A549 (cell line): Measurements from ENCODE around the gene USH1G. TPM values are rescaled to one million over a fixed set of nuclear protein-coding genes. Genes with fewer than 3 reads are reported as not detected.
A peak's percentile ranks its signal among the peaks of the same experiment; 100 is the strongest.

Experiments
- ATAC-seq, 2 experiments: fragments of 200-7000 bp in 1 of 2; fragments of >200 bp in 1 of 2; cut with Nextera tagmentation in 1 of 2; cut with Tn5 transposase in 1 of 2; 3 replicates each; pipeline versions ENCODE4 v1.8.0 to v1.9.1; 2018 to 2020; ENCODE audit warnings: mild to moderate bottlenecking in 1 of 2, moderate library complexity in 1 of 2
- CTCF ChIA-PET: fragments of 300-600 bp; sonication (Branson Sonifier 250); formaldehyde crosslinking; extraction: SDS; loops from one replicate; lab custom pipeline; 2021; ENCODE audit warnings: antibody characterized with exemption, inconsistent platforms; lab: Yijun Ruan, JAX
- POLR2A ChIA-PET: fragments of 350-600 bp; formaldehyde crosslinking; extraction: SDS; loops from one replicate; lab custom pipeline; 2021; ENCODE audit warnings: antibody characterized with exemption, inconsistent platforms; lab: Yijun Ruan, JAX
- DNase-seq, 2 experiments: peaks; one replicate each; pipeline versions ENCODE4 v3.0.0 to v3.0.0-alpha.2; 2011 to 2016; ENCODE audit warnings: low read depth in 1 of 2, low spot score in 1 of 2
- FAIRE-seq: peaks from 2 replicates; lab custom pipeline; 2011; peaks lifted over from hg19 to GRCh38; lab: Jason Lieb, UNC
- H3K27ac ChIP-seq, 2 experiments: fragments of >200 bp; sonication (Bioruptor Twin); formaldehyde crosslinking; 3 replicates each; pipeline ENCODE4 v1.5.1; 2016 to 2017
- H3K4me1 ChIP-seq: fragments of >200 bp; sonication (Bioruptor Twin); formaldehyde crosslinking; 3 replicates; pipeline ENCODE4 v1.6.1; 2016
- H3K4me2 ChIP-seq: fragments of >200 bp; sonication (Bioruptor Twin); formaldehyde crosslinking; 3 replicates; pipeline ENCODE4 v1.6.1; 2016
- H3K4me3 ChIP-seq: fragments of >200 bp; sonication (Bioruptor Twin); formaldehyde crosslinking; 3 replicates; pipeline ENCODE4 v1.5.1; 2016
- H3K9me3 ChIP-seq: fragments of >200 bp; sonication (Bioruptor Twin); formaldehyde crosslinking; 3 replicates; pipeline ENCODE4 v1.6.1; 2016
- CBX2 ChIP-seq: fragments of 200-600 bp; sonication (generic); IDR thresholded peaks from 2 replicates; pipeline ENCODE4 v1.6.1; 2016; ENCODE audit warnings: low read depth, mild to moderate bottlenecking, borderline replicate concordance
- CBX8 ChIP-seq: fragments of 200-600 bp; sonication (generic); IDR thresholded peaks from 2 replicates; pipeline ENCODE4 v1.6.1; 2016
- CEBPB ChIP-seq, 2 experiments: fragments of >200 bp in 1 of 2; sonication (Bioruptor Twin) in 1 of 2; formaldehyde crosslinking in 1 of 2; IDR thresholded peaks; 2 replicates each; pipeline ENCODE4 v1.6.1; 2012 to 2016
- CHD4 ChIP-seq: fragments of 200-600 bp; sonication (generic); IDR thresholded peaks from 2 replicates; pipeline ENCODE4 v1.6.1; 2016; ENCODE audit warnings: antibody characterized with exemption, mild to moderate bottlenecking, borderline replicate concordance
- CTCF ChIP-seq: fragments of >200 bp; sonication (Bioruptor Twin); formaldehyde crosslinking; IDR thresholded peaks from 3 replicates; pipeline ENCODE4 v1.5.1; 2016
- EHMT2 ChIP-seq: fragments of 200-600 bp; sonication (generic); IDR thresholded peaks from 2 replicates; pipeline ENCODE4 v1.6.1; 2016; ENCODE audit warnings: antibody characterized with exemption, low read depth, mild to moderate bottlenecking, moderate library complexity
- ESRRA ChIP-seq: fragments of 150-350 bp; IDR thresholded peaks from 2 replicates; pipeline ENCODE4 v1.6.1; 2014; ENCODE audit warnings: mild to moderate bottlenecking, low read length, borderline replicate concordance
- GATA3 ChIP-seq: IDR thresholded peaks from 2 replicates; pipeline ENCODE4 v1.6.1; 2012; ENCODE audit warnings: borderline replicate concordance
- HDAC2 ChIP-seq: fragments of 200-600 bp; sonication (generic); IDR thresholded peaks from 2 replicates; pipeline ENCODE4 v1.6.1; 2016
- HES2 ChIP-seq: fragments of >200 bp; sonication (Bioruptor Twin); formaldehyde crosslinking; IDR thresholded peaks from 2 replicates; pipeline ENCODE4 v1.6.1; 2016
- HMGXB4 ChIP-seq: fragments of 250-450 bp; sonication (Bioruptor Pico); IDR thresholded peaks from 2 replicates; pipeline ENCODE4 v1.5.0; 2021; ENCODE audit warnings: mild to moderate bottlenecking, moderate library complexity, borderline replicate concordance
- HOXA7 ChIP-seq: fragments of 250-450 bp; sonication (Bioruptor Pico); IDR thresholded peaks from 2 replicates; pipeline ENCODE4 v1.5.0; 2020; ENCODE audit warnings: mild to moderate bottlenecking, moderate library complexity
- HOXB13 ChIP-seq: fragments of 250-450 bp; sonication (Bioruptor Pico); IDR thresholded peaks from 2 replicates; pipeline ENCODE4 v1.5.0; 2020; ENCODE audit warnings: low read depth, mild to moderate bottlenecking, moderate library complexity
- HOXB5 ChIP-seq: fragments of 250-450 bp; sonication (Bioruptor Pico); IDR thresholded peaks from 2 replicates; pipeline ENCODE4 v1.5.0; 2020; ENCODE audit warnings: mild to moderate bottlenecking, moderate library complexity
- KDM1A ChIP-seq: fragments of 200-600 bp; sonication (generic); IDR thresholded peaks from 2 replicates; pipeline ENCODE4 v1.6.1; 2016; ENCODE audit warnings: low read depth, mild to moderate bottlenecking
- MAFK ChIP-seq: fragments of 450-650 bp; IDR thresholded peaks from 2 replicates; pipeline ENCODE4 v1.6.1; 2014; ENCODE audit not compliant: partially characterized antibody
- MAX ChIP-seq: IDR thresholded peaks from 2 replicates; pipeline ENCODE4 v1.6.1; 2012
- MAZ ChIP-seq: fragments of 150-350 bp; IDR thresholded peaks from 2 replicates; pipeline ENCODE4 v1.6.1; 2014; ENCODE audit warnings: antibody characterized with exemption, low read depth, low read length, borderline replicate concordance
- NFE2L2 ChIP-seq: fragments of 150-350 bp; conservative IDR thresholded peaks from 2 replicates; pipeline ENCODE4 v1.6.1; 2014; ENCODE audit warnings: low read length
- NPAS2 ChIP-seq: fragments of 250-450 bp; sonication (Bioruptor Pico); IDR thresholded peaks from 2 replicates; pipeline ENCODE4 v1.8.0; 2022; ENCODE audit warnings: mild to moderate bottlenecking, moderate library complexity, borderline replicate concordance
- NR3C1 ChIP-seq: fragments of >200 bp; sonication (Bioruptor Twin); formaldehyde crosslinking; IDR thresholded peaks from 3 replicates; pipeline ENCODE4 v1.6.1; 2017
- POLR2A ChIP-seq: IDR thresholded peaks from 2 replicates; pipeline ENCODE4 v1.6.1; 2012; ENCODE audit warnings: mild to moderate bottlenecking, low read length
- POLR2AphosphoS2 ChIP-seq: conservative IDR thresholded peaks from 2 replicates; pipeline ENCODE4 v1.6.1; 2012; ENCODE audit warnings: low read length, improper control_type of control experiment, inconsistent platforms
- RAD21 ChIP-seq, 2 experiments: fragments of >200 bp in 1 of 2; sonication (Bioruptor Twin) in 1 of 2; formaldehyde crosslinking in 1 of 2; IDR thresholded peaks in 1 of 2; conservative IDR thresholded peaks in 1 of 2; 2 replicates in 1 of 2; 3 replicates in 1 of 2; pipeline ENCODE4 v1.6.1; 2012 to 2018; ENCODE audit warnings: inconsistent platforms in 1 of 2
- RFX5 ChIP-seq: fragments of 450-650 bp; IDR thresholded peaks from 2 replicates; pipeline ENCODE4 v1.7.1; 2014; ENCODE audit warnings: antibody characterized with exemption, mild to moderate bottlenecking, moderate library complexity
- RNF2 ChIP-seq: fragments of 200-600 bp; sonication (generic); IDR thresholded peaks from 2 replicates; pipeline ENCODE4 v1.6.1; 2016; ENCODE audit warnings: low read depth, mild to moderate bottlenecking, antibody characterized with exemption, moderate library complexity, borderline replicate concordance
- ZFP36 ChIP-seq: fragments of 450-650 bp; IDR thresholded peaks from 2 replicates; pipeline ENCODE4 v1.6.1; 2014; ENCODE audit warnings: borderline replicate concordance; ENCODE audit not compliant: partially characterized antibody
- ZNF302 ChIP-seq: fragments of 250-450 bp; sonication (Bioruptor Pico); IDR thresholded peaks from 2 replicates; pipeline ENCODE4 v1.9.0; 2021; ENCODE audit warnings: inconsistent platforms, mild to moderate bottlenecking, moderate library complexity
- WGBS: methylation state at CpG from one replicate; pipeline ENCODE4 v1.1.6; 2017; ENCODE audit errors: missing lambda C conversion rate; 5-methylcytosine and 5-hydroxymethylcytosine counted together
- polyA plus RNA-seq, 4 experiments: library from polyadenylated mRNA; depleted of rRNA in 3 of 4; stranded (reverse); fragments of >200 nt; fragmentation: RNase III in 1 of 4; extraction: RNeasy Plus Mini Kit Qiagen cat#74134 plus additional on column Dnase treatment in 1 of 4; gene quantifications; 2 replicates in 3 of 4; 3 replicates in 1 of 4; pipeline ENCODE4 v1.2.3, GENCODE V29; 2011 to 2017

Gene USH1G
- polyA plus RNA-seq, 2 of the 4 experiments (the other 2 are of a cell fraction), result 0.09 to 0.12 TPM

GRCh38 chr17:74962622-74963394 lies 39.8 kb upstream of the USH1G start:
- H3K9me3 ChIP-seq, result no peaks in the 10 kb centered on the region
- ATAC-seq (no peak), FAIRE-seq (no peak), DNase-seq (no peak)
- ChIA-PET CTCF (interaction anchor here (0.5 to 42.3 kb wide), 36 partner anchors 12 to 446 kb away, joined by 3 to 1448 read pairs (median 8); partner anchors contain the start of genes CDR2L, FDXR, GGA3 and HID1), POLR2A (interaction anchor here (0.6 to 1.9 kb wide), 3 partner anchors 49 to 151 kb away, joined by 7 to 30 read pairs (median 12); partner anchors contain the start of genes FDXR and MRPL58)
- WGBS, result 78% methylated on average over 10 of the region's 18 CpGs
- no peak overlapping the region for H3K4me3 ChIP-seq
- no peak for TF ChIP-seq KDM1A
- no peak for TF ChIP-seq ZNF302 (CRISPR knock-in tag)
- no peak for TF ChIP-seq GATA3
- no peak for TF ChIP-seq ESRRA
- no peak for TF ChIP-seq POLR2AphosphoS2
- TF ChIP-seq HOXA7 (CRISPR knock-in tag), result no peak
- no peak for TF ChIP-seq HOXB13 (CRISPR knock-in tag)
- no peak for TF ChIP-seq CTCF
- no peak for TF ChIP-seq HDAC2
- TF ChIP-seq MAFK, result no peak
- no peak for TF ChIP-seq MAX
- no peak for TF ChIP-seq CEBPB (IDR thresholded peaks at IDR 0.05)
- no peak for TF ChIP-seq EHMT2
- TF ChIP-seq HMGXB4, result no peak
- no peak for TF ChIP-seq NR3C1
- no peak for TF ChIP-seq CHD4
- TF ChIP-seq ZFP36, result no peak
- TF ChIP-seq HES2, result no peak
- no peak for TF ChIP-seq NPAS2 (CRISPR knock-in tag)
- TF ChIP-seq CBX8, result no peak
- no peak overlapping the region; a peak in 1 of 6 replicates for H3K27ac ChIP-seq
- H3K4me1 ChIP-seq, result peaks cover 12% of the 10 kb centered on the region
- H3K4me2 ChIP-seq, result no peak overlapping the region

GRCh38 chr17:74961657-74962350 lies 38.7 kb upstream of the USH1G start:
- FAIRE-seq (no peak), ATAC-seq (peak; percentile 58 to 80), DNase-seq (peak; percentile 91 to 96)
- Histone ChIP-seq H3K9me3 (no peaks in the 10 kb centered on the region), H3K4me1 (peaks cover 12% of the 10 kb centered on the region), H3K4me2 (no peak overlapping the region), H3K27ac (0 out of 6 replicates have a peak overlapping the region, but pooled peaks of 1 of the 2 experiments have one; percentile 9), H3K4me3 (no peak overlapping the region)
- ChIA-PET POLR2A (interaction anchor here (0.5 to 2.2 kb wide), 12 partner anchors 11 to 240 kb away, joined by 3 to 30 read pairs (median 4); partner anchors contain the start of genes CDR2L, FDXR, HID1 and MRPL58), CTCF (interaction anchor here (0.5 to 42.3 kb wide), 59 partner anchors 13 to 310 kb away, joined by 3 to 1448 read pairs (median 5); partner anchors contain the start of genes ATP5PD, CDR2L, FDXR and GGA3)
- WGBS, result 45% methylated on average over 22 of the region's 23 CpGs
- TF ChIP-seq RNF2 (no peak), HMGXB4 (no peak), RAD21 (conservative IDR thresholded peaks at IDR 0.05 in 1 of 2, IDR thresholded peaks at IDR 0.05 in 1 of 2) (peak; percentile 97 to 98), KDM1A (no peak), NPAS2 (CRISPR knock-in tag) (no peak), MAZ (no peak), EHMT2 (no peak), POLR2A (no peak), NFE2L2 (no peak), HOXB5 (CRISPR knock-in tag) (no peak), RFX5 (no peak), CBX2 (no peak), HDAC2 (no peak), MAX (peak; percentile 31; the same call in 1 of the 2 replicates), ZNF302 (CRISPR knock-in tag) (no peak), ZFP36 (no peak)
